HEK293 (cell line): ENCODE data around the gene RASD2.
A peak's percentile ranks its signal among the peaks of the same experiment; 100 is the strongest.

Experiments used
- CTCF ChIA-PET: fragments of 350-600 bp; formaldehyde crosslinking; extraction: SDS; loops from one replicate; lab custom pipeline; 2021; ENCODE audit warnings: antibody characterized with exemption; lab: Yijun Ruan, JAX
- POLR2A ChIA-PET: fragments of 300-600 bp; formaldehyde crosslinking; extraction: SDS; loops from one replicate; lab custom pipeline; 2020; ENCODE audit warnings: antibody characterized with exemption, inconsistent platforms; lab: Yijun Ruan, JAX
- H3K27ac ChIP-seq: fragments of 200-500 bp; sonication (Bioruptor generic); 2 replicates; pipeline ENCODE4 v1.5.1; 2014; ENCODE audit warnings: low read depth, low read length, control low read depth, inconsistent platforms; ENCODE audit errors: extremely low read depth
- H3K36me3 ChIP-seq, 2 experiments: fragments of 200-500 bp in 1 of 2; sonication (Bioruptor generic) in 1 of 2; 1 replicate in 1 of 2; 2 replicates in 1 of 2; pipeline ENCODE4 v1.5.1; 2014 to 2017; ENCODE audit warnings: inconsistent platforms in 2 of 2, low read length in 2 of 2; ENCODE audit not compliant: control insufficient read depth in 2 of 2, insufficient read depth in 1 of 2
- H3K4me1 ChIP-seq: fragments of 200-500 bp; sonication (Bioruptor generic); 2 replicates; pipeline ENCODE4 v1.5.1; 2014; ENCODE audit warnings: mild to moderate bottlenecking, low read length, inconsistent platforms; ENCODE audit not compliant: control insufficient read depth, insufficient read depth
- H3K4me3 ChIP-seq: 2 replicates; pipeline ENCODE4 v1.5.1; 2011; ENCODE audit warnings: low read depth, mild to moderate bottlenecking, control low read depth, low read length, moderate library complexity
- H3K9me3 ChIP-seq: fragments of 200-500 bp; sonication (Bioruptor generic); 2 replicates; pipeline ENCODE4 v1.5.1; 2014; ENCODE audit warnings: low read depth, low read length, inconsistent platforms; ENCODE audit not compliant: control insufficient read depth, insufficient read depth
- GLIS1 ChIP-seq: fragments of 450-650 bp; formaldehyde crosslinking; IDR thresholded peaks from 2 replicates; pipeline ENCODE4 v1.5.1; 2016; ENCODE audit warnings: missing biosample characterization, missing genetic modification characterization
- GLIS2 ChIP-seq: fragments of 450-650 bp; formaldehyde crosslinking; IDR thresholded peaks from 2 replicates; pipeline ENCODE4 v1.5.1; 2016; ENCODE audit warnings: missing biosample characterization, missing genetic modification characterization
- ZNF16 ChIP-seq: fragments of 450-650 bp; formaldehyde crosslinking; IDR thresholded peaks from 2 replicates; pipeline ENCODE4 v1.5.1; 2016; ENCODE audit warnings: low read depth, missing biosample characterization, missing genetic modification characterization
- ZNF239 ChIP-seq: fragments of 450-650 bp; formaldehyde crosslinking; IDR thresholded peaks from 2 replicates; pipeline ENCODE4 v1.5.1; 2016; ENCODE audit warnings: missing biosample characterization, missing genetic modification characterization
- ZNF24 ChIP-seq: fragments of 450-650 bp; formaldehyde crosslinking; IDR thresholded peaks from 2 replicates; pipeline ENCODE4 v1.5.1; 2016; ENCODE audit warnings: missing biosample characterization, missing genetic modification characterization
- ZNF274 ChIP-seq, 2 experiments: fragments of 200-500 bp in 1 of 2; fragments of 450-650 bp in 1 of 2; sonication (Bioruptor generic) in 1 of 2; formaldehyde crosslinking in 1 of 2; IDR thresholded peaks; 2 replicates each; pipeline versions ENCODE4 v1.5.1 to v1.6.1; 2014 to 2016; ENCODE audit warnings: borderline replicate concordance in 1 of 2, inconsistent platforms in 1 of 2, low read length in 1 of 2, missing biosample characterization in 1 of 2, missing genetic modification characterization in 1 of 2
- ZNF366 ChIP-seq: fragments of 450-650 bp; formaldehyde crosslinking; conservative IDR thresholded peaks from 2 replicates; pipeline ENCODE4 v1.5.1; 2016; ENCODE audit warnings: missing biosample characterization, missing genetic modification characterization
- ZNF433 ChIP-seq: fragments of 450-650 bp; formaldehyde crosslinking; IDR thresholded peaks from 2 replicates; pipeline ENCODE4 v1.5.1; 2016; ENCODE audit warnings: missing biosample characterization, missing genetic modification characterization, low read depth
- ZNF558 ChIP-seq: fragments of 450-650 bp; formaldehyde crosslinking; IDR thresholded peaks from 2 replicates; pipeline ENCODE4 v1.5.1; 2016; ENCODE audit warnings: missing biosample characterization, missing genetic modification characterization
- ZNF560 ChIP-seq: fragments of 450-650 bp; formaldehyde crosslinking; IDR thresholded peaks from 2 replicates; pipeline ENCODE4 v1.5.1; 2017; ENCODE audit warnings: missing biosample characterization, missing genetic modification characterization, borderline replicate concordance
- ZNF629 ChIP-seq: fragments of 450-650 bp; formaldehyde crosslinking; IDR thresholded peaks from 2 replicates; pipeline ENCODE4 v1.5.1; 2017; ENCODE audit warnings: missing biosample characterization, missing genetic modification characterization
- ZNF76 ChIP-seq: fragments of 450-650 bp; formaldehyde crosslinking; IDR thresholded peaks from 2 replicates; pipeline ENCODE4; 2016; ENCODE audit warnings: low read depth, missing biosample characterization, missing genetic modification characterization, borderline replicate concordance
- TF ChIP-seq, protein P1 (sequence below): fragments of 450-650 bp; formaldehyde crosslinking; IDR thresholded peaks from 2 replicates; pipeline ENCODE4 v1.5.1; 2016; ENCODE audit warnings: missing biosample characterization, missing genetic modification characterization
- TF ChIP-seq, protein P2 (sequence below): fragments of 450-650 bp; formaldehyde crosslinking; IDR thresholded peaks from 2 replicates; pipeline ENCODE4 v1.5.1; 2016; ENCODE audit warnings: missing biosample characterization, missing genetic modification characterization
- TF ChIP-seq, protein P3 (sequence below): fragments of 450-650 bp; formaldehyde crosslinking; IDR thresholded peaks from 2 replicates; pipeline ENCODE4 v1.5.1; 2016; ENCODE audit warnings: missing biosample characterization, missing genetic modification characterization
- TF ChIP-seq, protein P4 (sequence below): fragments of 450-650 bp; formaldehyde crosslinking; IDR thresholded peaks from 2 replicates; pipeline ENCODE4 v1.5.1; 2016; ENCODE audit warnings: missing biosample characterization, missing genetic modification characterization

RASD2 gene

DNA sequence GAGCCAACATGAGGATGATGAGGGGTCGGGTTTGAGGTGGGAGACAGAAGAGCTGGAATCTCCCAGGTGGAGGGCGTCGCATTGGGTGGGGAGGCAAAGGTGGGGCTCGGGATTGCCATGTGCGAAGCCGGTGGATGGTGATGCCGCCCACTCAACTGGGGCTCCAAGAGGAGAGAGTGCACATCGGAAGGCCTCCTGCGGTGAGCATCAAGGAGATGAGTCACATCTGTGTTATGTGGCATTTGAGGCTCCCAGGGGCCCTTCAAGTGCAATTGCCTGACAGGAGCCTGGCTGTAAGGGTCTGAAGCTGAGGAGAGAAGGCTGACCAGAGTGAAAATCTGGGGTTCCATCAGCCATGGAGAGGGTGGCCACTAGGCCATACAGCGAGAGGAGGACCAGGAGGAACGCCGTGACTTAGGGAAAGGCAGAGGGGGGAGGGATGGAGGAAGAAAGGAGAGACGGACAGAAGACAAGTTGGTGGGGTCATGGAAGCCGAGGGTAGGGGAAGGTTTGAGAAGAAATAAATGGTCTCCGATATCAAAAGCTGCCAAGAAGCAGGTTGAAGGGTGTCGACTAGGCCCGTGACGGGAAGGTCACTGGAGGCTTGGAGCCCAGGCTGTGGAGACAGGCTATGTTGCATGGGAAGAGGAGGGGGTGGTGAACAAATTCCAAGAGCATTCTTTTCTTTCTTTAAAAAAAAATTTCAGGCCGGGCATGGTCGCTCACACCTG, 21.3 kb downstream of the RASD2 start (continued):
- TF ChIP-seq, protein P1, sequence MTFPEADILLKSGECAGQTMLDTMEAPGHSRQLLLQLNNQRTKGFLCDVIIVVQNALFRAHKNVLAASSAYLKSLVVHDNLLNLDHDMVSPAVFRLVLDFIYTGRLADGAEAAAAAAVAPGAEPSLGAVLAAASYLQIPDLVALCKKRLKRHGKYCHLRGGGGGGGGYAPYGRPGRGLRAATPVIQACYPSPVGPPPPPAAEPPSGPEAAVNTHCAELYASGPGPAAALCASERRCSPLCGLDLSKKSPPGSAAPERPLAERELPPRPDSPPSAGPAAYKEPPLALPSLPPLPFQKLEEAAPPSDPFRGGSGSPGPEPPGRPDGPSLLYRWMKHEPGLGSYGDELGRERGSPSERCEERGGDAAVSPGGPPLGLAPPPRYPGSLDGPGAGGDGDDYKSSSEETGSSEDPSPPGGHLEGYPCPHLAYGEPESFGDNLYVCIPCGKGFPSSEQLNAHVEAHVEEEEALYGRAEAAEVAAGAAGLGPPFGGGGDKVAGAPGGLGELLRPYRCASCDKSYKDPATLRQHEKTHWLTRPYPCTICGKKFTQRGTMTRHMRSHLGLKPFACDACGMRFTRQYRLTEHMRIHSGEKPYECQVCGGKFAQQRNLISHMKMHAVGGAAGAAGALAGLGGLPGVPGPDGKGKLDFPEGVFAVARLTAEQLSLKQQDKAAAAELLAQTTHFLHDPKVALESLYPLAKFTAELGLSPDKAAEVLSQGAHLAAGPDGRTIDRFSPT (tag by site-specific recombination) = peak; percentile 90
- no peak for TF ChIP-seq ZNF558 (tag by site-specific recombination)
- TF ChIP-seq, protein P2, sequence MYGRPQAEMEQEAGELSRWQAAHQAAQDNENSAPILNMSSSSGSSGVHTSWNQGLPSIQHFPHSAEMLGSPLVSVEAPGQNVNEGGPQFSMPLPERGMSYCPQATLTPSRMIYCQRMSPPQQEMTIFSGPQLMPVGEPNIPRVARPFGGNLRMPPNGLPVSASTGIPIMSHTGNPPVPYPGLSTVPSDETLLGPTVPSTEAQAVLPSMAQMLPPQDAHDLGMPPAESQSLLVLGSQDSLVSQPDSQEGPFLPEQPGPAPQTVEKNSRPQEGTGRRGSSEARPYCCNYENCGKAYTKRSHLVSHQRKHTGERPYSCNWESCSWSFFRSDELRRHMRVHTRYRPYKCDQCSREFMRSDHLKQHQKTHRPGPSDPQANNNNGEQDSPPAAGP (tag by site-specific recombination) = peak; percentile 92
- TF ChIP-seq ZNF629 (tag by site-specific recombination) = peak; percentile 84
- TF ChIP-seq ZNF366 (tag by site-specific recombination) = peak; percentile 85
- TF ChIP-seq, protein P3, sequence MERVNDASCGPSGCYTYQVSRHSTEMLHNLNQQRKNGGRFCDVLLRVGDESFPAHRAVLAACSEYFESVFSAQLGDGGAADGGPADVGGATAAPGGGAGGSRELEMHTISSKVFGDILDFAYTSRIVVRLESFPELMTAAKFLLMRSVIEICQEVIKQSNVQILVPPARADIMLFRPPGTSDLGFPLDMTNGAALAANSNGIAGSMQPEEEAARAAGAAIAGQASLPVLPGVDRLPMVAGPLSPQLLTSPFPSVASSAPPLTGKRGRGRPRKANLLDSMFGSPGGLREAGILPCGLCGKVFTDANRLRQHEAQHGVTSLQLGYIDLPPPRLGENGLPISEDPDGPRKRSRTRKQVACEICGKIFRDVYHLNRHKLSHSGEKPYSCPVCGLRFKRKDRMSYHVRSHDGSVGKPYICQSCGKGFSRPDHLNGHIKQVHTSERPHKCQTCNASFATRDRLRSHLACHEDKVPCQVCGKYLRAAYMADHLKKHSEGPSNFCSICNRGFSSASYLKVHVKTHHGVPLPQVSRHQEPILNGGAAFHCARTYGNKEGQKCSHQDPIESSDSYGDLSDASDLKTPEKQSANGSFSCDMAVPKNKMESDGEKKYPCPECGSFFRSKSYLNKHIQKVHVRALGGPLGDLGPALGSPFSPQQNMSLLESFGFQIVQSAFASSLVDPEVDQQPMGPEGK (tag by site-specific recombination) = peak; percentile 84
- TF ChIP-seq ZNF24 (tag by site-specific recombination) = peak; percentile 68
- no peak for TF ChIP-seq ZNF433 (tag by site-specific recombination)
- 0 out of 2 replicates have a peak, but pooled peaks have one; percentile 32 for TF ChIP-seq ZNF76 (tag by site-specific recombination)
- peak; percentile 90 for TF ChIP-seq GLIS1 (tag by site-specific recombination)
- TF ChIP-seq ZNF274 (IDR thresholded peaks at IDR 0.05; ENCODE audit: low read length) = no peak
- TF ChIP-seq ZNF274 (tag by site-specific recombination; IDR thresholded peaks at IDR 0.05; ENCODE audit: borderline replicate concordance) = no peak
- TF ChIP-seq, protein P4, sequence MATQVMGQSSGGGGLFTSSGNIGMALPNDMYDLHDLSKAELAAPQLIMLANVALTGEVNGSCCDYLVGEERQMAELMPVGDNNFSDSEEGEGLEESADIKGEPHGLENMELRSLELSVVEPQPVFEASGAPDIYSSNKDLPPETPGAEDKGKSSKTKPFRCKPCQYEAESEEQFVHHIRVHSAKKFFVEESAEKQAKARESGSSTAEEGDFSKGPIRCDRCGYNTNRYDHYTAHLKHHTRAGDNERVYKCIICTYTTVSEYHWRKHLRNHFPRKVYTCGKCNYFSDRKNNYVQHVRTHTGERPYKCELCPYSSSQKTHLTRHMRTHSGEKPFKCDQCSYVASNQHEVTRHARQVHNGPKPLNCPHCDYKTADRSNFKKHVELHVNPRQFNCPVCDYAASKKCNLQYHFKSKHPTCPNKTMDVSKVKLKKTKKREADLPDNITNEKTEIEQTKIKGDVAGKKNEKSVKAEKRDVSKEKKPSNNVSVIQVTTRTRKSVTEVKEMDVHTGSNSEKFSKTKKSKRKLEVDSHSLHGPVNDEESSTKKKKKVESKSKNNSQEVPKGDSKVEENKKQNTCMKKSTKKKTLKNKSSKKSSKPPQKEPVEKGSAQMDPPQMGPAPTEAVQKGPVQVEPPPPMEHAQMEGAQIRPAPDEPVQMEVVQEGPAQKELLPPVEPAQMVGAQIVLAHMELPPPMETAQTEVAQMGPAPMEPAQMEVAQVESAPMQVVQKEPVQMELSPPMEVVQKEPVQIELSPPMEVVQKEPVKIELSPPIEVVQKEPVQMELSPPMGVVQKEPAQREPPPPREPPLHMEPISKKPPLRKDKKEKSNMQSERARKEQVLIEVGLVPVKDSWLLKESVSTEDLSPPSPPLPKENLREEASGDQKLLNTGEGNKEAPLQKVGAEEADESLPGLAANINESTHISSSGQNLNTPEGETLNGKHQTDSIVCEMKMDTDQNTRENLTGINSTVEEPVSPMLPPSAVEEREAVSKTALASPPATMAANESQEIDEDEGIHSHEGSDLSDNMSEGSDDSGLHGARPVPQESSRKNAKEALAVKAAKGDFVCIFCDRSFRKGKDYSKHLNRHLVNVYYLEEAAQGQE (tag by site-specific recombination) = 0 out of 2 replicates have a peak, but pooled peaks have one; percentile 19
- TF ChIP-seq GLIS2 (tag by site-specific recombination) = peak; percentile 63
- TF ChIP-seq ZNF239 (tag by site-specific recombination) = no peak

DNA sequence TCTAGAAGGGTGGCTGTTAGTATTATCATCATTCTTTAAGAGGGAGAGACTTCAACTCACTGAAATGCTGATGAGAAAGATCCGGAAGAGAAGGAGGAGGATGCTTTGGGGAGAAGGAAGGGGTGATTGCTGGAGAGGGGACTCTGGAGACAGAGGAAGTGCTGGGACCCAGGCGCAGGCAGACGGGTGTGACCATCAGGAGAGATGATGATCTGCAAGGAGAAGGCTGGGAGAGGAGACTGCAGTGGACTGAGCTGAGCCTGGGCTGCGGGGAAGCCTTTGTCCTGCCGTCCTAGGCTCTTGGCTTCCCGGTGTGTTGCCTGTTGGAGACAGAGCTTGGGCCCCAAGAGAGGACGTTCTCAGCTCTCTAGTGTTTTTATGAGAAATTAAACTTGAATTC, 22.6 kb downstream of the RASD2 start:
- Histone ChIP-seq H3K9me3 (no peaks in the 10 kb centered on the region), H3K4me1 (peaks cover 9% of the 10 kb centered on the region), H3K4me3 (no peak overlapping the region), H3K27ac (no peak overlapping the region), H3K36me3 (no peaks in the 10 kb centered on the region)
- ChIA-PET POLR2A (no interaction called here), CTCF (interaction anchor here (0.7 to 2.1 kb wide), 4 partner anchors 15 to 132 kb away, joined by 3 to 11 read pairs (median 6); no protein-coding TSS in a partner anchor)
- TF ChIP-seq ZNF16 (tag by site-specific recombination) = no peak
- TF ChIP-seq, protein P3 (tag by site-specific recombination) = no peak
- TF ChIP-seq ZNF560 (tag by site-specific recombination) = no peak
